GM21529 (cell line): ENCODE measurements around the gene DNAAF1.
"Not testable (repeated sequence)": the region's sequence is repeated elsewhere in the genome, so short reads cannot be mapped to it uniquely, and the experiment has no call there.

Source experiments
- ATAC-seq: cut with Tn5 transposase; IDR thresholded peaks from one replicate; pipeline ENCODE4 v1.9.1; 2021; ENCODE audit not compliant: unreplicated experiment

Gene DNAAF1

DNA sequence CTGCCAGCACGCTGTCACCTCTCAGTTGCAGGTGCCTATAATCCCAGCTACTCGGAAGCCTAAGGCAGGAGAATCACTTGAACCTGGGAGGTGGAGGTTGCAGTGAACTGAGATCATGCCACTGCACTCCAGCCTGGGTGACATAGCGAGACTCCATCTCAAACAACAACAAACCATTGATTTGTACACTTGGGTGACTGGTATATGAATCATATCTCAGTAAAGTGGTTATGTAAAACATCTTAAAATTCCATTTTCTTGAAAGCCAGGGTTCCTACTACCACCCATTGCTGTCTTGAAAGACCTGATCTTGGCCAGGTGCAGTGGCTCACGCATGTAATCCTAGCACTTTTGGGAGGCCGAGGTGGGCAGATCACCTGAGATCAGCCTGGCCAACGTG lies 60.0 kb downstream of the DNAAF1 start:
- not testable (repeated sequence) for ATAC-seq

DNA sequence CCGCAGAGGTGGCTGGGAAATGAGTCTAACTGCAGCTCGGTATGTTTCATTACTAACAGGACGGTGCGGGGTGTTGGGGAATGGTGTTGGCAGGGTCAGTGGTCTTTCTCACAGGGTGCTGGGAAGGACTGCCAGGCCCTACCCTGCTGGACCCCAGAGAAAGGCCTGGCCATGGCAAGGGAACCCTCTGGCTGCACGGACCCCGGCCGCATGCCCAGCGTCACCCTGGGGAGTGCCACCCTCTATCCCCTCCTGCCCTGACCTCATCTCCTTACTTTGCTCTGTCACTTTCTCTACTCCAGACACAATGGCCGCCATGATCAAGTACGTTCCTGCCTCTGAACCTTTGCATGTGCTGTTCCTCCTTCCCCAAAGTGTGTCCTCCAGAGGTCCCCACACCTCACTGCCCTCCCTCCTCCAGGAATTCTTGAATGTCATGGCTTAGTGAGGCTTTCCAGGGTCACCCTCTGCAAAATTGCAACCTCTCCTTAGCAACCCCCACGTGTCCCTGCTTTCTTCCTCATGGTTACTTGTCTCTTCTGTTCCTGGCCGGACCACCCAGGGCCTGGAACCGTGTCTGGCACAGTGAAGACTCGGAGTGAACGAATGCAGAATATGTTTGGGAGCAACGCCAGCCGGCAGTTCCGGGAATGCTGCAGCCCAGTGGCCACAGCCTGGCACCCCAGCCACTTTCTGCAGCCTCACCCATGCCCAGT lies 61.0 kb downstream of the DNAAF1 start:
- no peak for ATAC-seq

DNA sequence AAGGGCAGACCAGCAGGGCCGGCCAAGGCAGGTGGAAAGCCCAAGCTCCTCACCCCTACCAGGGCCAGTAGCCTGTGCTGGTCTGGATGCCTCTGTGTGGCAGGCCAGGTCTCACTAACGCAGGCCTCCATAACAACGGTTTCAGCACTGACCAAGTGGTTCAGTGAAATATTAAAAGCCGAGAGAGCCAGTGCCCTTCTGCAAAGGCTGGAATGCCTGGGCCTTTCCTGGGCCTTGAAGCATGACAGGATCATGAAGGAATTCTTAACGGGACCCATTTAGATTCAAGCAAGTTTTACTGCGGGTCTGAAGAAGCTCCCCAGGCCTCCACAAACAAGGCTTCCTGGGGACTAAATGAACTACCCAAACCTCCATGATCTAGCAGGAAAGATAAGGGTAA lies 62.1 kb downstream of the DNAAF1 start:
- no peak for ATAC-seq

DNA sequence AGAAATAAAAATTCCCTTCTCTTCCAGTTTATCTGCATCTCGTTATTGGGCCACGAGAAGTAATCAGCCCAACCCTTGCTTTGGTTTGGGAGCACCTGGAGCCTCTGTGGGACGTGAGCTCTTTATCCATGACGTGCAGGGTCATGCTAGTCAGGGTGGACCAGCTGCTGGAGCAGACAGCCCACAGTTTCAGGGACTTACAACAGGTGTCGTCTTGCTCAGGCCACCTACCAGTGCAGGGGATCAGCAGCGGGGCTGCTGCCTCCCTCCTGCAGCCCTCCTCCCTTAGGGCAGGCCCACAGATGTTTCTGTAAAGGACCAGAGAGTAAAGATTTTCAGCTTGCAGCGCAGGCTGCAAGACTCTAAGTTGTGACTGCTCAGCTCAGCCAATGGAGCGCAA lies 62.8 kb downstream of the DNAAF1 start:
- ATAC-seq, result no peak

DNA sequence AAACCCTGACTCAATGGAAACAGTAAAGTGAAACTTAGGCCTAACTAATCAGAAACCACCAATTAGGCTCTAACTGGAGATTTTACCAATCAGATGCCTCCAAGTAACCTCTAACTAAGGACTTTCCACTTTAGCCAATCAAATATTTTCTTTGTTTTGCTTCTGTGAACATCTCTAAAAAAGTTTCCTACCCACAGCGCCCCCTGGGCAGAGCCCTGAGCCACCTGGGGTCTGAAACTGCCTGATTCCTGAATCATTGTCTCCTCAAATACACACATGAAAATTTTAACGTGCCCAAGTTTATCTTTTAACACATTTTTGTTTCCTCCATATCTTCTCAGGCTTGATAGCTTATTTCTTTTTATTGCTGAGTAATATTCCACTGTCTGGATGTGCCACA lies 64.9 kb downstream of the DNAAF1 start:
- no peak for ATAC-seq

DNA sequence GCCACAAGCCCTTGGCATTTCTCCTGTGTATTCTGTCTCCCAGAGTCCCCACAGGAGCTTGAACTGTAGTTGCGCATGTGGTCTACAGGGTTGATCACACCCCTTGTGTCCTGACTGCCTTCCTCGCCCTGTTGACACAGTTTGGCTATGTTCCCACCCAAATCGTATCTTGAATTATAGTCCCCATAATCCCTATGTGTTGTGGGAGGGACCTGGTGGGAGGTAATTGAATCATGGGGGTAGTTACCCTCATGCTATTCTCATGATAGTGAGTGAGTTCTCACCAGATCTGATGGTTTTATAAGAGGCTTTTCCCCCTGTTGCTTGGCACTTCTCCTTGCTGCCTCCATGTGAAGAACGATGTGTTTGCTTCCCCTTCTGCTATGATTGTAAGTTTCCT lies 67.0 kb downstream of the DNAAF1 start:
- ATAC-seq, result no peak

DNA sequence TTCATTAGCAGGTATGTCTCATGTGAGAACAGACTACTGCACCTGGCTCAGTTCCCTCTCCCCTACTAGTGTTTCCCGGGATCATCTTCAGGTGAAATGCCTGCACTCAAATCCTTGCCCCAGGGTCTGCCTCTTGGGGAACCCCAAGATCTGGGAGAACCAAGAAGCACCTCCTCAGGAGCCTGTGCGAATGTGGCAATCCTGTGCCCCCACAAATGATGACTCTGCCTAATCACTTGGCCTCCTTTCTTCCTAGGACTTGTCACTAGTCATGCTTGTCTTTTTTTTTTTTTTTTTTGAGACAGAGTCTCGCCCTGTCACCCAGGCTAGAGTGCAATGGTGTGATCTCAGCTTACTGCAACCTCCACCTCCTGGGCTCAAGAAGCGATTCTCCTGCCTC lies 67.5 kb downstream of the DNAAF1 start:
- ATAC-seq, result no peak

DNA sequence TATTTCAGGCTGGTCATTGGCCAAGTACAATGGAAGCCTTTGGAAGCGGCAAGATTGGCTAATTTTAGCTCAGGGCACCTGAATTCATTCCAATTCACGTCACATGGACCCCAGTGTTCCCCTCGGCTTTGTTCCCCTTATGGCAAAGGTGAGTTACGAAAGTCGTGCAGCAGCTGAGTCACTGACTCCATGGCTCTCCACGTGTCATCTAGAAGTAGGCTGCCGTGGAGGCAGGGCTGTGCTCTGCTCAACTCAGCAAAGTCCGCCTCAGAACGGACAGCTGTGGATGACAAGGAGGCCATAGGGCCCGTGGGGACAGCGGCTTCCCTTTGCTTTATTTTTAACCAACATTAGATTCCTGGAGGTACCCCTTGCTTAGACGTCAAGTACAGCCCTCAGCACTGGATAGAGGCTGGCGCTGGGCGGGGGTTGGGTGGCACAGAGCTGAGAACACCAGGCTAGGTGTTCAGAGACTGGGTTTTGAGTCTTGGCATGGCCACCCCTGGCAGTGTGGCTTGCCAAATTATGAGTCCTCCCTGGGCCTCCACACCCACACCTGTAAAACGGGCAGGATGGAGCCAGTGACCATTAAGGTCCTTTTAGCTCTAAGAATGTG lies 69.5 kb downstream of the DNAAF1 start:
- no peak for ATAC-seq

DNA sequence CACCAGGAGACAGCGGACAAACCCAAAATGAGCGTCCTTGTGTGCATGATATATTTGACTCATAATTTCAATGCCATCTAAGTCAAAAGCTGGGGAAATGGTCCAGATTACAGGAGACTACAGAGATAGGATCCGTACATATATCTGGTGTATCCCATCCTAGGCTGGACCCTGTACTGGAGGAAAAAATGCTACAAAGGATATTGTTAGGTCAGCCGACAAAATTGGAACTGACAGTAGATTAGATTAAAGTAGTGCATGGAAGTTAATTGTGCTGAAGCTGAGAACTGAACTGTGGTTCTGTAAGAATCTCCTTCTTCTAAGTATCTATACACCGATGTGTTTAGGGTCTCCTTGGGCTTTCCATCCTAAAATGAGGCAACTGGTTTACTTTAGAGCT lies 70.4 kb downstream of the DNAAF1 start:
- no peak for ATAC-seq

DNA sequence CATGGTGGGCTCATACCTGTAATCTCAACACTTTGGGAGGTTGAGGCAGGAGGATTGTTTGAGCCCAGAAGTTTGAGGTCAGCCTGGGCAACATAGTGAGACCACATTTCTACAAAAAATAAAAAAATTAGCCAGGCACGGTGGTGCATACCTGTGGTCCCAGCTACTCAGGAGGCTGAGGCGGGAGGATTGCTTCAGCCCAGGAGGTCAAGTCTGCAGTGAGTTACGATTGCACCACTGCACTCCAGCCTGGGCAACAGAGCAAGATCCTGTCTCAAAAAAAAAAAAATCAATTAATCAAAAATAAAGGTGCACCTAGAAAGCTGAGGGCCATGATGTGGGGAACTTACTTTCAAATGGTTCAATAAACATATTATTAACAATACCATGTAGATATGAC lies 71.0 kb downstream of the DNAAF1 start:
- ATAC-seq, result not testable (repeated sequence)

DNA sequence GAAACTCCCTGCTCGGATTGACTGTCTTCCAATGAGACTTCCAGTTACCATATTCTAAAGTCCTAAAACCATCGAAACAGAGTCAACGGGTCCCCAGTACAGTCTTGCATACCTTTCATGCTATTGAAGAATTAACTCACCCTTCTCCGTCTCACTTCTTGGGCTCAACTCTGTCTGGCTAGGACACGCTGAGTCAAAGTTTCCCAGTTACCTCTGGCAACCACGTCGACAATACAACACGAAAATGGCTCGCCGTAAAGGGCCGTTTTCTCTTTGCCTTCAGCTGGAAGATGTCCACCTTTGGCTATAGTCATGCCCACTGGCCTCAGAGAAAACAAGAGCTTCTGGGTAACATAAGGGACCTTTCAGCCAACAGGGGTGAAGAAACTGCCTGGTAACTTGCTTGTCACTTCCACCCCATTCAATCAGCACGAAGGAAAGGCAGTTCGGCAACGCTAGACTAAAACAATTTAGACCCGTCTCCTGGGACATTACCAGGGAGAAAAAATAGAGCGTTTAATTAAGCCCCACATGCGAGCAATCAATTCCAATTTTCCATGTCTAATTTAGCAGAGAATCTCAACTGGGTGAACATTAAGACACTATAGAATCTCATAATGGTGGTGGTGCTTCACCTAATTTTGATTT lies 73.2 kb downstream of the DNAAF1 start:
- ATAC-seq, result no peak

DNA sequence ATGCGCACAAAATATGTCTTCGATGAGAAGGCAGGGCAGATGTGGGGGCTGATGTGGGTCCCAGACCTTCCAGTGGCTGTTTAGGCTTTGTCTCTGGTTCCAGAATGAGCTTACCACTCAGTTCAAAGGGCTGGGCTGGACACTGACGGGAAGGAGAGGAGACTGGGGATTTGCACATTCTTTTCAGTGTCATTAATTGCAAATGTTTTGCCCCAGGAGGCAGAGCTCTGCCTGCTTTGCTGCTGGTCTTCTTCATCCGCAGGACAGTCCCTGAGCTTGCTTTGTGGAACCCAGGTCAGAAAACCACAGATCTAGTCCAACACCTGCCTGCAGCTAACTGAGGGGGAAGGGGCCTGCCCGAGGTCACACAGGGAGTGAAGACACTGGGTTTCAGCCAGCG lies 73.8 kb downstream of the DNAAF1 start:
- no peak for ATAC-seq

DNA sequence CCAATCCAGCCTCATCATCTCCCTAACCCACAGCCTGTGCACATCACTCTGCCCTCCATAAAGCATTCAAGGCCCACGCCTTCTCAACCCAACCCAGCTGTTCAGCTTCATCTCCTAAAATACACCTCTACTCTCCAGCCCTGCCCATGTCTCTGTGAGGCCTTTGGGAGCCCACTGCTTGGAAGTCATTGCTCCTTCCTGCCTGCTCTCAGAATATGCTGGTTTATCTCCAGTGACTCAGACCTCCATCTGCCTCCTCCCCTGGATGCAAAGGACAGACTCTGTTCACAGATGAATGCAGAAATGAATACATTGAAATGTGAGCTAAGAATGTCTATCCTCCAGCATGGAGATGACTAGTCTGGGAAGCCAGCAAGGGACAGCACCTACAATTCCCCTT lies 75.7 kb downstream of the DNAAF1 start:
- no peak for ATAC-seq

DNA sequence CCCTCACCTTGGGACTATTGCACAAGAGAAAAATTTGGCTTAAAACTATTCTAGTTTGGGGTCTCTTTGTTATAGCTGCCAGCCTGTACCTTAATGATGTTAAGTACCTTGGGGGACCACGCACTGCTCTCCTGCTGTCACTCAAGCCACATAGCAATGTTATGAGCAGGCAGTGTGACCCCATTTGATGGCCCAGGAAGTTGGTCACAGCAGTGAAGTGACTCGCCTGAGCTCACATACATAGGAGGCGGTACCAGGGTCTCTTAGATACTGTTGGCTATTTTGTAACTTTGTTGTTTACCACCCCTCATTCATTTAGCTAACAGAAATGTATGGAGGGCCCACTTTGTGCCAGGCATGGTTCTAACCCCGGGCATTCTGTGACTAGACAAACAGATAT lies 78.3 kb downstream of the DNAAF1 start:
- no peak for ATAC-seq

DNA sequence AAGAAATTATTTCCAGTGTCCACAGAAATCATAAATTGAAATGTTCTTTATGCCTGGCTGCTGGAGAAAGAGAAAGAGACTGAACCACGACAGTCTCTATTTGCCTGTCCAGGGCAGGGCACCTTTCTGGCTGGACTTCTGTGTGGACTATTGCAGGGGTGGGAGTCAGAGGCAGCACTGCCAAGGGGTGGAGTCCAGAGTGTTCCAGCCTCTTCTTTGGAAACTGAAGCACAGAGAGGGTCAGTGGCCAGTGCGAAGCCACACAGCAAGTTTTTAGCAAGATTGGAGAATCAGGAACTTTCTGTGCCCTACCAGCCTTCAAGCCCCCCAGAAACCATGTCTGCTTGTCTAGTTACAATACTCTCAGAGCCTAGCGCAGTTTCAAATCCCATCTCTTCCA lies 79.4 kb downstream of the DNAAF1 start:
- no peak for ATAC-seq

DNA sequence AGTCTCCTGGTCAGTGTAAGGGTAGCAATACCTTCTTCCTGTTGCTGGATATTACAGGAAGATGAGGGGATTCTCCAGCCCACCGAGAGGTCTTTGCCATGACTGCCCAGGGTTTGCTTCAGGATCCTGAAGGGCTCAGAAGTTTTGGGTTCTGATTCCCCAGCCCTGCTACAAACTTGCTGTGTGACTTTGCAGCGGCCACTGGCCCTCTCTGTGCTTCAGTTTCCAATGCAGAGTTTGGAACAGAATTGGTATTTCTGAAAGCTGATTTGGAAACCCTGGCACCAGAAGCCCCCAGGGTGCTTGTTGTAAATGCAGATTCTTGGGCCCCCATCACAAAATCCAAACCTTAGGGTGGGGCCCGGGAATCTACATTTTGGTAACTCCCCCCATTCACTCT lies 80.0 kb downstream of the DNAAF1 start:
- ATAC-seq, result no peak

DNA sequence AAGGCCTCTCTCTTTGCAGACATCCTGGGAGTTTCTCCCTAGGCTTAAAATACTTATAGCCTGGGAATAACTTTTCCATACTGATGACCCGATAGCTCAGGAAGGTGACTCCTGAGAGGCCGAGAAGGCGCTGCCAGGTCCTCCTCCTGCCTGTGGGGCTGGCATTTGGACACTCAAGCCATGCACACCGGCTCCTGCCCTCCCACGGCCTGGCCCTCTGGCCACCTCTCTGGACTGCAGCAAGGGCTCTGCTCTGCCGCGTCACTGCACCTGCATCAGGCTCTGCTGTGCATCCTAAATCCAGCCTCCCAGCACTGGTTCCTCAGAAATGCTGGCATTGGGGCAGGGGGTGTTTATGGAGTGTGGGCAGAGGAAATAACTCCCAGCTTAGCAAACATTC lies 80.5 kb downstream of the DNAAF1 start:
- ATAC-seq, result no peak

DNA sequence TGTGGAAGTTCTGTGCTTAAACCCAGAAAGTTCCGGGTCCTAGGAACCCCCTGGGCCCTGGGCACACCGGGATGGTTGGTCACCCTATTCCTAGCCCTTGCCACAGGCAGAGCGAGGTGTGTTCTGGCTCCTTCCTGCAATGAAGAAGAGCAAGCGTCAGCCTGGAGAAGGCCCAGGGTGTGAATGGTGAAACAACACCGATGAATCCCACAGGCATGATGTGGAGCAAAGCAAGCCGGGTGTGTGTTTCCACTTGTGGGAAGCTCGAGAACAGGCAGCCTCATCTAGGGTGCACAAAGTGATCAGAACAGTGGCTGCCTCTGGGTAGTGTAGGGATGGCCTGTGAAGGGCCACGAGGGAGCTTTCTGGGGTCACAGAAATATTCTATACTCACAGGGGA lies 80.9 kb downstream of the DNAAF1 start:
- no peak for ATAC-seq
